H1 (cell line): Measurements from ENCODE around the gene LIPC. TPM values are rescaled to one million over a fixed set of nuclear protein-coding genes. Genes with fewer than 3 reads are reported as not detected.
A peak's percentile ranks its signal among the peaks of the same experiment; 100 is the strongest.

ENCODE experiments used
- CTCF ChIA-PET: fragments of 300-600 bp; sonication (Branson Sonifier 250); formaldehyde crosslinking; loops from one replicate; lab custom pipeline; 2021; ENCODE audit not compliant: partially characterized antibody; lab: Charles Lee
- POLR2A ChIA-PET: fragments of 300-600 bp; sonication (Branson Sonifier 250); formaldehyde crosslinking; loops from one replicate; lab custom pipeline; 2021; ENCODE audit warnings: inconsistent platforms; ENCODE audit not compliant: partially characterized antibody; lab: Charles Lee
- DNase-seq, 2 experiments: peaks; one replicate each; pipeline versions ENCODE4 v3.0.0 to v3.0.0-alpha.2; 2010 to 2022; ENCODE audit warnings: low spot score in 2 of 2, low read depth in 1 of 2, mixed read lengths in 1 of 2
- FAIRE-seq: peaks from 2 replicates; lab custom pipeline; 2011; peaks lifted over from hg19 to GRCh38; lab: Jason Lieb, UNC
- H2AFZ ChIP-seq: 2 replicates; pipeline ENCODE4 v1.8.1; 2012; ENCODE audit warnings: low read length, inconsistent platforms
- H2AK5ac ChIP-seq: 2 replicates; pipeline ENCODE4 v1.6.1; 2013; ENCODE audit warnings: low read depth, low read length
- H2BK120ac ChIP-seq: replicated peaks from 2 replicates; pipeline ENCODE3; 2013; ENCODE audit warnings: low read depth, low read length, inconsistent platforms
- H2BK12ac ChIP-seq: 2 replicates; pipeline ENCODE4 v1.6.1; 2013; ENCODE audit warnings: low read depth, low read length
- H2BK15ac ChIP-seq: 2 replicates; pipeline ENCODE4 v1.6.1; 2013; ENCODE audit warnings: low read length
- H2BK20ac ChIP-seq: 2 replicates; pipeline ENCODE4 v1.6.1; 2013; ENCODE audit warnings: low read length
- H2BK5ac ChIP-seq: 2 replicates; pipeline ENCODE4 v1.6.1; 2013; ENCODE audit warnings: low read depth, low read length
- H3K14ac ChIP-seq: 2 replicates; pipeline ENCODE4 v1.6.1; 2013; ENCODE audit warnings: inconsistent platforms; ENCODE audit not compliant: insufficient read length
- H3K18ac ChIP-seq: 2 replicates; pipeline ENCODE4 v1.6.1; 2013; ENCODE audit warnings: low read length; ENCODE audit errors: extremely low read depth
- H3K23ac ChIP-seq: 2 replicates; pipeline ENCODE4 v1.6.1; 2013; ENCODE audit warnings: inconsistent platforms; ENCODE audit not compliant: insufficient read length
- H3K23me2 ChIP-seq: 2 replicates; pipeline ENCODE4 v1.6.1; 2013; ENCODE audit warnings: low read depth, low read length
- H3K27ac ChIP-seq: 2 replicates; pipeline ENCODE4 v1.6.1; 2011; ENCODE audit warnings: low read depth, low read length, inconsistent platforms
- H3K27me3 ChIP-seq, 4 experiments: replicated peaks in 1 of 4; 1 replicate in 1 of 4; 2 replicates in 3 of 4; pipeline versions ENCODE4 v1.6.1 to v1.8.1; 2011 to 2013; ENCODE audit warnings: low read length in 3 of 4, mild to moderate bottlenecking in 3 of 4, inconsistent platforms in 2 of 4, mixed read lengths in 2 of 4, moderate library complexity in 1 of 4; ENCODE audit not compliant: control insufficient read depth in 3 of 4, insufficient read depth in 3 of 4; ENCODE audit errors: extremely low read depth in 1 of 4
- H3K36me3 ChIP-seq, 4 experiments: 2 replicates each; pipeline versions ENCODE4 v1.6.1 to v1.8.1; 2011 to 2013; ENCODE audit warnings: mild to moderate bottlenecking in 4 of 4, low read length in 3 of 4, moderate library complexity in 2 of 4, control low read depth in 1 of 4, inconsistent platforms in 1 of 4; ENCODE audit not compliant: insufficient read depth in 4 of 4, control insufficient read depth in 2 of 4
- H3K4ac ChIP-seq: replicated peaks from 2 replicates; pipeline ENCODE3; 2013; ENCODE audit warnings: low read length, low read depth, mixed read lengths, inconsistent platforms; ENCODE audit not compliant: insufficient read length
- H3K4me1 ChIP-seq, 4 experiments: replicated peaks in 1 of 4; 1 replicate in 1 of 4; 2 replicates in 3 of 4; pipeline versions ENCODE4 v1.6.1 to v1.8.1; 2011 to 2013; ENCODE audit warnings: low read length in 3 of 4, inconsistent platforms in 2 of 4, mixed read lengths in 1 of 4; ENCODE audit not compliant: insufficient read depth in 4 of 4, control insufficient read depth in 3 of 4
- H3K4me2 ChIP-seq, 2 experiments: 2 replicates each; pipeline versions ENCODE4 v1.6.1 to v1.8.1; 2011 to 2013; ENCODE audit warnings: low read depth in 2 of 2, low read length in 2 of 2, control low read depth in 1 of 2, inconsistent platforms in 1 of 2, mild to moderate bottlenecking in 1 of 2; ENCODE audit not compliant: insufficient read depth in 1 of 2
- H3K4me3 ChIP-seq, 4 experiments: fragments of 200-600, 300-600 bp in 1 of 4; sonication (generic), shearing (Covaris generic), sonication (Bioruptor Twin) in 1 of 4; 2 replicates each; pipeline versions ENCODE4 v1.5.1 to v1.8.1; 2011 to 2016; ENCODE audit warnings: low read length in 4 of 4, low read depth in 3 of 4, control low read depth in 2 of 4, inconsistent platforms in 2 of 4, mild to moderate bottlenecking in 2 of 4, mixed read lengths in 1 of 4, moderate library complexity in 1 of 4; ENCODE audit not compliant: insufficient read depth in 2 of 4; ENCODE audit errors: extremely low read depth in 1 of 4
- H3K56ac ChIP-seq: replicated peaks from 2 replicates; pipeline ENCODE3; 2013; ENCODE audit warnings: low read depth, mild to moderate bottlenecking, mixed read lengths, low read length, inconsistent platforms; ENCODE audit not compliant: insufficient read length
- H3K79me1 ChIP-seq: 2 replicates; pipeline ENCODE4 v1.6.1; 2013; ENCODE audit warnings: low read depth, low read length, control low read depth
- H3K79me2 ChIP-seq, 2 experiments: 2 replicates each; pipeline versions ENCODE4 v1.6.1 to v1.8.1; 2012 to 2013; ENCODE audit warnings: low read length in 2 of 2, mild to moderate bottlenecking in 2 of 2, inconsistent platforms in 1 of 2; ENCODE audit not compliant: insufficient read depth in 2 of 2, control insufficient read depth in 1 of 2
- H3K9ac ChIP-seq, 4 experiments: replicated peaks in 1 of 4; 1 replicate in 1 of 4; 2 replicates in 3 of 4; pipeline versions ENCODE4 v1.6.1 to v1.8.1; 2011 to 2013; ENCODE audit warnings: low read depth in 3 of 4, low read length in 3 of 4, control low read depth in 2 of 4, mild to moderate bottlenecking in 2 of 4, moderate library complexity in 2 of 4, inconsistent platforms in 1 of 4; ENCODE audit errors: extremely low read depth in 1 of 4
- H3K9me3 ChIP-seq, 2 experiments: 2 replicates each; pipeline versions ENCODE4 v1.6.1 to v1.8.1; 2012 to 2013; ENCODE audit warnings: mild to moderate bottlenecking in 2 of 2, moderate library complexity in 2 of 2, control low read depth in 1 of 2, inconsistent platforms in 1 of 2, low read depth in 1 of 2, low read length in 1 of 2, mixed read lengths in 1 of 2; ENCODE audit not compliant: insufficient read depth in 2 of 2
- H4K20me1 ChIP-seq, 2 experiments: replicated peaks in 1 of 2; 2 replicates each; pipeline versions ENCODE3 to v1.8.1; 2011 to 2013; ENCODE audit warnings: inconsistent platforms in 2 of 2, low read length in 2 of 2, mild to moderate bottlenecking in 1 of 2; ENCODE audit not compliant: insufficient read depth in 2 of 2, control insufficient read depth in 1 of 2
- H4K5ac ChIP-seq: 2 replicates; pipeline ENCODE4 v1.6.1; 2013; ENCODE audit warnings: low read length, low read depth, mixed read lengths, inconsistent platforms; ENCODE audit not compliant: insufficient read length
- H4K8ac ChIP-seq: 2 replicates; pipeline ENCODE4 v1.8.0; 2013; ENCODE audit warnings: mild to moderate bottlenecking, moderate library complexity, low read length, inconsistent platforms; ENCODE audit not compliant: insufficient read depth; ENCODE audit errors: extremely low read depth
- H4K91ac ChIP-seq: replicated peaks from 2 replicates; pipeline ENCODE3; 2013; ENCODE audit warnings: low read length, mixed read lengths, inconsistent platforms; ENCODE audit not compliant: insufficient read length
- CHD2 ChIP-seq: IDR thresholded peaks from 2 replicates; pipeline ENCODE4 v1.6.1; 2012; ENCODE audit warnings: low read length, improper control_type of control experiment
- E2F6 ChIP-seq: IDR thresholded peaks from 2 replicates; pipeline ENCODE4 v1.6.1; 2012; ENCODE audit warnings: inconsistent platforms
- EP300 ChIP-seq, 2 experiments: IDR thresholded peaks; 1 replicate in 1 of 2; 2 replicates in 1 of 2; pipeline ENCODE4 v1.6.1; 2011 to 2012; ENCODE audit warnings: low read depth in 2 of 2, low read length in 2 of 2, mild to moderate bottlenecking in 2 of 2, borderline replicate concordance in 1 of 2, inconsistent platforms in 1 of 2, moderate library complexity in 1 of 2
- KDM5A ChIP-seq: fragments of 200-600 bp; IDR thresholded peaks from 2 replicates; pipeline ENCODE4 v1.7.1; 2012; ENCODE audit warnings: mild to moderate bottlenecking, low read length, inconsistent platforms, mixed read lengths
- MAX ChIP-seq: IDR thresholded peaks from 2 replicates; pipeline ENCODE4 v1.6.1; 2012; ENCODE audit warnings: inconsistent platforms
- WGBS, 2 experiments: shearing (Covaris generic) in 1 of 2; methylation state at CpG; one replicate each; pipeline versions ENCODE4 v1.1.6 to v1.1.7; 2013 to 2015; ENCODE audit warnings: low lambda C conversion rate in 2 of 2, mixed read lengths in 2 of 2, inconsistent platforms in 1 of 2, low coverage in 1 of 2, missing lambda C conversion rate in 1 of 2; ENCODE audit not compliant: insufficient replicate concordance in 2 of 2, insufficient coverage in 1 of 2, insufficient read length in 1 of 2; ENCODE audit errors: extremely low coverage in 1 of 2, missing lambda C conversion rate in 1 of 2; 5-methylcytosine and 5-hydroxymethylcytosine counted together
- polyA plus RNA-seq, 7 experiments: library from polyadenylated mRNA; depleted of rRNA in 3 of 7; stranded (reverse) in 5 of 7; unstranded in 2 of 7; fragments of >200 nt in 5 of 7; fragments of 200-250 nt in 2 of 7; gene quantifications; 1 replicate in 5 of 7; 2 replicates in 1 of 7; 4 replicates in 1 of 7; pipeline versions ENCODE4 v1.2.1 to v1.2.3, GENCODE V29; 2011 to 2013; ENCODE audit warnings: missing spikeins in 2 of 7, mixed read lengths in 2 of 7
- total RNA-seq: library from RNA; stranded (reverse); fragmentation: NEBNext Ultra II Directional; extraction: Animal tissue kit (Norgen Biotek cat#: 25700); gene quantifications from 2 replicates; pipeline ENCODE4 v1.2.1, GENCODE V29; 2021

LIPC gene
- total and polyA plus RNA-seq, 2 of the 8 experiments (the other 6 are each of a cell fraction or from before 2014, with no cell fraction given), result not detected

- TF ChIP-seq KDM5A, result no peak
- TF ChIP-seq EP300 (IDR thresholded peaks at IDR 0.05; ENCODE audit: borderline replicate concordance in 1 of 2, low read depth in 2 of 2, low read length in 2 of 2), result no peak
- no peak for TF ChIP-seq CHD2
- TF ChIP-seq E2F6, result no peak
- TF ChIP-seq MAX, result no peak
- no peak overlapping the region for H3K18ac ChIP-seq
- H3K4me2 ChIP-seq, result no peak overlapping the region
Observed at GRCh38 chr15:58472821-58473581, 41.2 kb downstream of the LIPC start.

More at GRCh38 chr15:58472821-58473581, 41.2 kb downstream of the LIPC start:
- H3K14ac ChIP-seq, result no peak overlapping the region
- peak overlapping the region; percentile 88; the same call in 1 of the 2 replicates for H2AFZ ChIP-seq
- H3K4me1 ChIP-seq, result peaks cover 0 to 7% (median 4%) of the 10 kb centered on the region in 4 experiments; a peak in 4 of 7 replicates
- H2BK15ac ChIP-seq, result no peak overlapping the region
- no peak overlapping the region for H3K56ac ChIP-seq
- no peaks in the 10 kb centered on the region for H3K79me2 ChIP-seq
- CTCF ChIA-PET, result interaction anchor here (1.6 kb wide), 1 partner anchor 203 kb away, joined by 4 read pairs; no protein-coding TSS in a partner anchor
- no peak overlapping the region for H3K4ac ChIP-seq
- H3K27me3 ChIP-seq, result no peaks in the 10 kb centered on the region; a peak in 1 of 7 replicates
- H2BK120ac ChIP-seq, result peak overlapping the region; percentile 6
- H4K5ac ChIP-seq, result no peak overlapping the region
- POLR2A ChIA-PET, result no interaction called here
- no peak overlapping the region for H2BK12ac ChIP-seq
- H4K91ac ChIP-seq, result peak overlapping the region; percentile 25
- peak overlapping the region; percentile 48; the same call in 1 of the 2 replicates for H2BK5ac ChIP-seq
- H3K9ac ChIP-seq, result no peak overlapping the region
- H3K4me3 ChIP-seq, result no peak overlapping the region
- H4K20me1 ChIP-seq, result no peaks in the 10 kb centered on the region
- WGBS, 2 experiments, result 81% methylated on average over 8 of the region's 8 CpGs; no CpG with 5 or more reads in 1 of the 2 experiments
- no peaks in the 10 kb centered on the region for H3K23me2 ChIP-seq
- DNase-seq (no peak), FAIRE-seq (no peak)
- 0 out of 2 replicates have a peak overlapping the region, but pooled peaks have one; percentile 27 for H2BK20ac ChIP-seq
- H3K9me3 ChIP-seq, result no peaks in the 10 kb centered on the region
- H3K27ac ChIP-seq, result no peak overlapping the region
- no peaks in the 10 kb centered on the region for H3K79me1 ChIP-seq
- no peak overlapping the region; the same call in 1 of the 2 replicates for H4K8ac ChIP-seq
- H2AK5ac ChIP-seq, result no peak overlapping the region
- no peak overlapping the region for H3K23ac ChIP-seq
- no peaks in the 10 kb centered on the region for H3K36me3 ChIP-seq
